Parathyroid adenoma (tissue), 2 donors: Measurements from ENCODE around the gene ABHD4.
A peak's percentile ranks its signal among the peaks of the same experiment; 100 is the strongest.
"Not testable (repeated sequence)": the region's sequence is repeated elsewhere in the genome, so short reads cannot be mapped to it uniquely, and the experiment has no call there.

ENCODE experiments used
- H2AFZ ChIP-seq: fragments of 300-600 bp; sonication (generic); one replicate; pipeline ENCODE4 v1.7.0; 2017; ENCODE audit warnings: antibody characterized with exemption, mild to moderate bottlenecking
- H3K27ac ChIP-seq: fragments of 300-600 bp; sonication (generic); one replicate; pipeline ENCODE4 v1.7.0; 2017
- H3K27me3 ChIP-seq: fragments of 300-600 bp; sonication (generic); one replicate; pipeline ENCODE4 v1.7.0; 2017; ENCODE audit warnings: low read length; ENCODE audit not compliant: control insufficient read depth, insufficient read depth
- H3K36me3 ChIP-seq: fragments of 300-600 bp; sonication (generic); one replicate; pipeline ENCODE4 v1.7.0; 2017; ENCODE audit warnings: low read length; ENCODE audit not compliant: control insufficient read depth, insufficient read depth
- H3K4me1 ChIP-seq: fragments of 300-600 bp; sonication (generic); one replicate; pipeline ENCODE4 v1.7.0; 2017; ENCODE audit warnings: control low read depth
- H3K4me2 ChIP-seq: fragments of 300-600 bp; sonication (generic); one replicate; pipeline ENCODE4 v1.7.0; 2017; ENCODE audit warnings: low read length
- H3K4me3 ChIP-seq: fragments of 300-600 bp; sonication (generic); one replicate; pipeline ENCODE4 v1.7.0; 2017; ENCODE audit warnings: low read depth, low read length
- H3K79me2 ChIP-seq: fragments of 300-600 bp; sonication (generic); one replicate; pipeline ENCODE4 v1.7.0; 2017; ENCODE audit warnings: control low read depth
- H3K9ac ChIP-seq: fragments of 300-600 bp; sonication (generic); one replicate; pipeline ENCODE4 v1.7.0; 2017; ENCODE audit warnings: mild to moderate bottlenecking
- H3K9me3 ChIP-seq: fragments of 300-600 bp; sonication (generic); one replicate; pipeline ENCODE4 v1.7.0; 2017; ENCODE audit warnings: low read length; ENCODE audit not compliant: control insufficient read depth
- TF ChIP-seq, protein P1 (sequence below): fragments of 300-600 bp; sonication (generic); IDR thresholded peaks from one replicate; pipeline ENCODE4 v1.7.0; 2017; ENCODE audit warnings: antibody characterized with exemption, mild to moderate bottlenecking
- donor health status: primary hyperparathyroidism.

The ABHD4 gene

GRCh38 chr14:22579236-22579635 is 18.9 kb upstream of the ABHD4 start:
- H3K4me3 ChIP-seq, result no peak overlapping the region
- TF ChIP-seq, protein P1, sequence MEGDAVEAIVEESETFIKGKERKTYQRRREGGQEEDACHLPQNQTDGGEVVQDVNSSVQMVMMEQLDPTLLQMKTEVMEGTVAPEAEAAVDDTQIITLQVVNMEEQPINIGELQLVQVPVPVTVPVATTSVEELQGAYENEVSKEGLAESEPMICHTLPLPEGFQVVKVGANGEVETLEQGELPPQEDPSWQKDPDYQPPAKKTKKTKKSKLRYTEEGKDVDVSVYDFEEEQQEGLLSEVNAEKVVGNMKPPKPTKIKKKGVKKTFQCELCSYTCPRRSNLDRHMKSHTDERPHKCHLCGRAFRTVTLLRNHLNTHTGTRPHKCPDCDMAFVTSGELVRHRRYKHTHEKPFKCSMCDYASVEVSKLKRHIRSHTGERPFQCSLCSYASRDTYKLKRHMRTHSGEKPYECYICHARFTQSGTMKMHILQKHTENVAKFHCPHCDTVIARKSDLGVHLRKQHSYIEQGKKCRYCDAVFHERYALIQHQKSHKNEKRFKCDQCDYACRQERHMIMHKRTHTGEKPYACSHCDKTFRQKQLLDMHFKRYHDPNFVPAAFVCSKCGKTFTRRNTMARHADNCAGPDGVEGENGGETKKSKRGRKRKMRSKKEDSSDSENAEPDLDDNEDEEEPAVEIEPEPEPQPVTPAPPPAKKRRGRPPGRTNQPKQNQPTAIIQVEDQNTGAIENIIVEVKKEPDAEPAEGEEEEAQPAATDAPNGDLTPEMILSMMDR, result no peak
- no peak overlapping the region for H3K9ac ChIP-seq
- H3K36me3 ChIP-seq, result no peaks in the 10 kb centered on the region
- H2AFZ ChIP-seq, result no peak overlapping the region
- H3K4me2 ChIP-seq, result no peak overlapping the region
- H3K79me2 ChIP-seq, result peaks cover 30% of the 10 kb centered on the region
- H3K27me3 ChIP-seq, result no peaks in the 10 kb centered on the region
- no peaks in the 10 kb centered on the region for H3K9me3 ChIP-seq
- H3K27ac ChIP-seq, result no peak overlapping the region
- H3K4me1 ChIP-seq, result peaks cover 2% of the 10 kb centered on the region

DNA sequence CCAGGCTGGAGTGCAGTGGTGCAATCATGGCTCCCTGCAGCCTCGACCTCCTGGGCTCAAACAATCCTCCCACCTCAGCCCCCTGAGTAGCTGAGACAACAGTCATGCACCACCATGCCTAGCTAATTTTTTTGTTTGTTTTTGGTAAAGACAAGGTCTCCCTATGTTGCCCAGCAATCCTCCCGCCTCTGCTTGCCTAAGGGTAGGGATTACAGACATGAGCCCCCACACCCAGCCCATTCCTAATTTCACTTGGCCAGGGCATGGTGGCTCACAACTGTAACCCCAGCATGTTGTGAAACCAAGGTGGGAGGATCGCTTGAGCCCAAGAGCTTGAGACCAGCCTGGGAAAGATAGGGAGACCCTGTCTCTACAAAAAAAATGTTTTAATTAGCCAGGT is 18.2 kb upstream of the ABHD4 start:
- Histone ChIP-seq H3K27ac (no peak overlapping the region), H3K4me1 (peaks cover 2% of the 10 kb centered on the region)

DNA sequence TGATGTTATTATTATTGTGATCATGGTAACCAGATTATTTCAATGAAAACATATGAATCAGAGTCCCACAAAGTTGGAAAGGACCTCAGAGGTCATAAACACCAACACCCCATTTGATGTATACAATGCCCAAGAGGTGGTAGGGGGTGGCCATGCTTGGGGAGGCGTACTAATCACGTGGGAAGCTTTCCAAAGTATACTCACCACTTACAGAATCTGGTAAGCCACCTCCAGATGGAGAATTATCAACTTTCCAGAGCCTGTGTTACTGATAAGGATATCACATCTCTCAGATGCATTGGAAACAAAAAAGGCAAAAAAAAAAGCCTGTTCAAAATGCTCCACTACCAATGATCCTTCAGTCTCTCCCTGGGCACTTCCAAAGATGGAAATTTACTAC is 17.5 kb upstream of the ABHD4 start:
- Histone ChIP-seq H3K36me3 (no peaks in the 10 kb centered on the region), H3K27me3 (no peaks in the 10 kb centered on the region), H3K9ac (no peak overlapping the region), H3K79me2 (peaks cover 39% of the 10 kb centered on the region), H2AFZ (no peak overlapping the region), H3K4me1 (peaks cover 2% of the 10 kb centered on the region), H3K4me2 (no peak overlapping the region), H3K9me3 (no peaks in the 10 kb centered on the region), H3K4me3 (no peak overlapping the region), H3K27ac (no peak overlapping the region)
- TF ChIP-seq, protein P1, result no peak

More for the DNA sequence above, 18.2 kb upstream of the ABHD4 start:
- no peaks in the 10 kb centered on the region for H3K9me3 ChIP-seq
- H3K79me2 ChIP-seq, result peaks cover 37% of the 10 kb centered on the region
- H2AFZ ChIP-seq, result no peak overlapping the region
- H3K27me3 ChIP-seq, result no peaks in the 10 kb centered on the region
- no peak overlapping the region for H3K4me3 ChIP-seq
- H3K36me3 ChIP-seq, result no peaks in the 10 kb centered on the region
- no peak overlapping the region for H3K9ac ChIP-seq
- TF ChIP-seq, protein P1, result no peak
- no peak overlapping the region for H3K4me2 ChIP-seq

DNA sequence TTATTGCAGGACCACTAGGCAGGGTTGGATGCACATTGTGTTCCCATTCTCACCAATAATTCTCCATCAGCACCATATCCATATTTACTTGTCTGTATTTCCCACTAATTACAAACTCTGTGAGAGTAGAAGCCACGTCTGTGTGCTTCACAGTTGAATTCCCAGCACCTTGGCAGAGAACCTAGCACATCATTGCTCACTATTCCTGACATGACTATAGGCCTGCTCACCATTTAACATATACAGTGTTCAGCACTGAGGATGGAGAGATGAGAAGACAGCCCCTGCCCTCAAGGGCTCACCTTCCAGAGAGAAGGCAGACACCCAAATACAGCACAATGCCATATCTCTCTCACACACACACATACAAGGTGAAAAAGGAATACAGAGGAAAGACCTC is 14.1 kb upstream of the ABHD4 start:
- Histone ChIP-seq H3K9me3 (no peaks in the 10 kb centered on the region), H3K36me3 (no peaks in the 10 kb centered on the region), H3K79me2 (peaks cover 54% of the 10 kb centered on the region), H3K4me3 (no peak overlapping the region), H3K27me3 (no peaks in the 10 kb centered on the region), H2AFZ (no peak overlapping the region), H3K9ac (no peak overlapping the region), H3K4me2 (no peak overlapping the region), H3K27ac (no peak overlapping the region), H3K4me1 (peaks cover 9% of the 10 kb centered on the region)
- TF ChIP-seq, protein P1, result no peak

DNA sequence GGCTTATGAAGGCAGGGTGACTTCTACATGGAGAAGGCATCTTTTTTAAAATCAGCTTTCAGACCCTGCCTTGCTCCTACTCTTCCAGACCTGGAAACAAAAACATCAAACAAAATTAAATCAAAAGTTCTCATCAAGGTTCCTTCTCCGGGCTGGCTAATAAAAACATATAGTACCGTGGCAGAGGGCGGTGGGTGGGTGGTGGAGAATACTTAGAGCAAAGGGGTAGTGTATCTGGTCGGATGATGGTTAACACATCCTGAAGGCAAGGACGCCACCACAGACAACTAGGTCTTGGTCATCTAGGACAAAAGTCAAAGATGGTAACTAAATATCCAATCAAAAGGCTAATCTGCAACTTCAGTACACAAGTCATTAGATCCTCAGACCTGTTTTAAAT is 10.9 kb upstream of the ABHD4 start:
- no peak overlapping the region for H3K9ac ChIP-seq
- peaks cover 17% of the 10 kb centered on the region for H3K4me1 ChIP-seq
- H3K27ac ChIP-seq, result no peak overlapping the region
- peak overlapping the region; percentile 22 for H3K4me2 ChIP-seq
- no peaks in the 10 kb centered on the region for H3K9me3 ChIP-seq
- H3K36me3 ChIP-seq, result no peaks in the 10 kb centered on the region
- no peaks in the 10 kb centered on the region for H3K27me3 ChIP-seq
- H3K4me3 ChIP-seq, result no peak overlapping the region
- peaks cover 45% of the 10 kb centered on the region for H3K79me2 ChIP-seq
- TF ChIP-seq, protein P1, result no peak
- H2AFZ ChIP-seq, result no peak overlapping the region

DNA sequence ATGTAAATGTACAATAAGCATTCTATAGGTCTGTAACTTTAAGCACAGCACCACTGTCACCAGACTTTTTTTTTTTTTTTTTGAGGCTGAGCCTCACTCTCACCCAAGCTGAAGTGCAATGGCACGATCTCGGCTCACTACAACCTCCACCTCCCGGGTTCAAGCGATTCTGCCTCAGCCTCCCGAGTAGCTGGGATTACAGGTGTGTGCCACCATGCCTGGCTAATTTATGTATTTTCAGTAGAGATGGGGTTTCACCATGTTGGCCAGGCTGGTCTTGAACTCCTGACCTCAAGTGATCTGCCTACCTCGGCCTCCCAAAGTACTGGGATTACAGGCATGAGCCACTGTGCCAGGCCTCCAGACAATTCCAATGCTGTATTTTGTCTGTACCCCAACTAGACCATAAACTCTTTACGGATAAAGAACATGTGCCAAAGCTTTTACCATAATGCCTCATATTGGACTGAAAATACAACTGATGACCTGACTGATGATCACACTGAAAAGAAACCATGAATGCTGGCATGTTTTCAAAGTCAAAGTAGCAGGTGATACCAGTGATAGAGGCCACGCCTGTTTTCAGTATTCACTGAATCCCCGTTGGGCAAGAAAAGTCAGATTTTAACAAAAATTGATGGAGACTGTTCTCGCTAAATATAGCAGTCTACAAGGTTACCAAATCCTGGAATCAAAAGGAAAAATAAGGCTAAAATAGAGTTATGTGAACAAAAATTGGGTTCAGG is 10.2 kb upstream of the ABHD4 start:
- not testable (repeated sequence) for H3K9ac ChIP-seq

More for the DNA sequence above, 10.2 kb upstream of the ABHD4 start:
- H3K36me3 ChIP-seq, H2AFZ ChIP-seq, H3K27ac ChIP-seq, H3K9me3 ChIP-seq, H3K27me3 ChIP-seq: not testable (repeated sequence)
- Histone ChIP-seq H3K4me2 (peak overlapping the region; percentile 93), H3K4me1 (peaks cover 19% of the 10 kb centered on the region), H3K79me2 (peaks cover 45% of the 10 kb centered on the region), H3K4me3 (peak overlapping the region; percentile 86)
